OCI-LY7 (cell line): ENCODE measurements around the gene HSD17B2. TPM values are rescaled to one million over a fixed set of nuclear protein-coding genes. Genes with fewer than 3 reads are reported as not detected.
"Not testable (repeated sequence)": the region's sequence is repeated elsewhere in the genome, so short reads cannot be mapped to it uniquely, and the experiment has no call there.

Source experiments
- BruUV-seq: library from RNA; stranded (reverse); fragments of 400-500 nt; replicated peaks from 2 replicates; lab custom pipeline; 2021; lab: Mats Ljungman, UMichigan
- CTCF ChIA-PET: fragments of 300-600 bp; sonication (Branson Sonifier 250); formaldehyde crosslinking; loops from one replicate; lab custom pipeline; 2022; ENCODE audit warnings: antibody characterized with exemption; ENCODE audit not compliant: unreplicated experiment; lab: Charles Lee
- POLR2A ChIA-PET: fragments of 300-600 bp; sonication (Branson Sonifier 250); formaldehyde crosslinking; loops from one replicate; lab custom pipeline; 2022; ENCODE audit warnings: antibody characterized with exemption; lab: Charles Lee
- DNase-seq: peaks from one replicate; pipeline ENCODE4 v3.0.0-alpha.2; 2015; ENCODE audit warnings: low spot score
- H2AFZ ChIP-seq: fragments of 200-600 bp; sonication (generic), shearing (Covaris generic); 2 replicates; pipeline ENCODE4 v1.6.1; 2014; ENCODE audit warnings: mild to moderate bottlenecking, antibody characterized with exemption, low read length, moderate library complexity
- H3K27ac ChIP-seq: fragments of 200-600 bp; sonication (generic); 2 replicates; pipeline ENCODE4 v1.5.1; 2014; ENCODE audit warnings: mixed run types, low read depth, mild to moderate bottlenecking, moderate library complexity, low read length, inconsistent platforms; ENCODE audit not compliant: poor library complexity, severe bottlenecking
- H3K36me3 ChIP-seq: fragments of 200-600 bp; sonication (generic); 2 replicates; pipeline ENCODE4 v1.6.1; 2014; ENCODE audit warnings: mild to moderate bottlenecking, antibody characterized with exemption, low read length, moderate library complexity, mixed read lengths; ENCODE audit not compliant: insufficient read depth
- H3K4me1 ChIP-seq: fragments of 200-600 bp; sonication (generic); 2 replicates; pipeline ENCODE4 v1.5.1; 2014; ENCODE audit warnings: mild to moderate bottlenecking, low read length; ENCODE audit not compliant: insufficient read depth, poor library complexity, severe bottlenecking
- H3K4me2 ChIP-seq: fragments of 200-600 bp; sonication (generic); 2 replicates; pipeline ENCODE4 v1.6.1; 2014; ENCODE audit warnings: mild to moderate bottlenecking, low read length
- H3K4me3 ChIP-seq: fragments of 200-600 bp; sonication (generic); 2 replicates; pipeline ENCODE4 v1.5.1; 2014; ENCODE audit warnings: mild to moderate bottlenecking, low read depth, low read length; ENCODE audit not compliant: poor library complexity, severe bottlenecking
- H3K79me2 ChIP-seq: fragments of 200-600 bp; sonication (generic); 2 replicates; pipeline ENCODE4 v1.6.1; 2016; ENCODE audit warnings: low read depth, mild to moderate bottlenecking, low read length, moderate library complexity, mixed read lengths; ENCODE audit not compliant: insufficient read depth
- H3K9me2 ChIP-seq: fragments of 200-600 bp; sonication (generic); 2 replicates; pipeline ENCODE4 v1.6.1; 2016; ENCODE audit warnings: mild to moderate bottlenecking, low read length, mixed read lengths; ENCODE audit not compliant: insufficient read depth
- H3K9me3 ChIP-seq: fragments of 200-600 bp; sonication (generic); 2 replicates; pipeline ENCODE4 v1.6.1; 2014; ENCODE audit warnings: mild to moderate bottlenecking, mixed run types, low read length, mixed read lengths
- H4K20me1 ChIP-seq: fragments of 200-600 bp; sonication (generic); 2 replicates; pipeline ENCODE4 v1.6.1; 2014; ENCODE audit warnings: mild to moderate bottlenecking, antibody characterized with exemption, low read length, moderate library complexity, mixed read lengths; ENCODE audit not compliant: insufficient read depth
- EZH2phosphoT487 ChIP-seq: fragments of 200-600 bp; sonication (generic); IDR thresholded peaks from 2 replicates; pipeline ENCODE4 v1.6.1; 2018; ENCODE audit warnings: low read depth, borderline replicate concordance, mild to moderate bottlenecking, mixed run types, antibody characterized with exemption, low read length, moderate library complexity, mixed read lengths
- intact Hi-C: fragments of 100-400 bp; cut with micrococcal nuclease; formaldehyde crosslinking; loops from one replicate; pipeline ENCODE4 v1.10.0; 2022; ENCODE audit not compliant: unreplicated experiment
- total RNA-seq, 2 experiments: library from RNA; depleted of rRNA in 1 of 2; stranded (reverse); fragments of >200 nt in 1 of 2; shearing (Covaris generic) in 1 of 2; gene quantifications; 2 replicates each; pipeline ENCODE4 v1.2.3, GENCODE V29; 2014 to 2022
- TF ChIP-seq, protein P1 (sequence below): fragments of 200-600 bp; sonication (generic); conservative IDR thresholded peaks from 2 replicates; pipeline ENCODE4 v1.5.1; 2014; ENCODE audit warnings: mild to moderate bottlenecking, antibody characterized with exemption, low read length, moderate library complexity, mixed read lengths

Gene HSD17B2
- total RNA-seq, 2 experiments from 2014 or later: not detected

- no peaks in the 10 kb centered on the region for H4K20me1 ChIP-seq
- no peak overlapping the region for H3K4me3 ChIP-seq
- H3K4me1 ChIP-seq: no peaks in the 10 kb centered on the region
- H2AFZ ChIP-seq: no peak overlapping the region
- BruUV-seq: no TSS peak
- H3K79me2 ChIP-seq: no peaks in the 10 kb centered on the region
- H3K9me2 ChIP-seq: no peaks in the 10 kb centered on the region
- H3K27ac ChIP-seq: no peak overlapping the region
- intact Hi-C loops: no loop called here
- TF ChIP-seq, protein P1, sequence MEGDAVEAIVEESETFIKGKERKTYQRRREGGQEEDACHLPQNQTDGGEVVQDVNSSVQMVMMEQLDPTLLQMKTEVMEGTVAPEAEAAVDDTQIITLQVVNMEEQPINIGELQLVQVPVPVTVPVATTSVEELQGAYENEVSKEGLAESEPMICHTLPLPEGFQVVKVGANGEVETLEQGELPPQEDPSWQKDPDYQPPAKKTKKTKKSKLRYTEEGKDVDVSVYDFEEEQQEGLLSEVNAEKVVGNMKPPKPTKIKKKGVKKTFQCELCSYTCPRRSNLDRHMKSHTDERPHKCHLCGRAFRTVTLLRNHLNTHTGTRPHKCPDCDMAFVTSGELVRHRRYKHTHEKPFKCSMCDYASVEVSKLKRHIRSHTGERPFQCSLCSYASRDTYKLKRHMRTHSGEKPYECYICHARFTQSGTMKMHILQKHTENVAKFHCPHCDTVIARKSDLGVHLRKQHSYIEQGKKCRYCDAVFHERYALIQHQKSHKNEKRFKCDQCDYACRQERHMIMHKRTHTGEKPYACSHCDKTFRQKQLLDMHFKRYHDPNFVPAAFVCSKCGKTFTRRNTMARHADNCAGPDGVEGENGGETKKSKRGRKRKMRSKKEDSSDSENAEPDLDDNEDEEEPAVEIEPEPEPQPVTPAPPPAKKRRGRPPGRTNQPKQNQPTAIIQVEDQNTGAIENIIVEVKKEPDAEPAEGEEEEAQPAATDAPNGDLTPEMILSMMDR: no peak
- TF ChIP-seq EZH2phosphoT487: no peak
- no peaks in the 10 kb centered on the region for H3K36me3 ChIP-seq
- no peak for DNase-seq
- ChIA-PET CTCF (no interaction called here), POLR2A (no interaction called here)
- H3K4me2 ChIP-seq: no peak overlapping the region
- H3K9me3 ChIP-seq: no peaks in the 10 kb centered on the region
Observed at GRCh38 chr16:82137822-82138167, 102.7 kb downstream of the HSD17B2 start.

DNA sequence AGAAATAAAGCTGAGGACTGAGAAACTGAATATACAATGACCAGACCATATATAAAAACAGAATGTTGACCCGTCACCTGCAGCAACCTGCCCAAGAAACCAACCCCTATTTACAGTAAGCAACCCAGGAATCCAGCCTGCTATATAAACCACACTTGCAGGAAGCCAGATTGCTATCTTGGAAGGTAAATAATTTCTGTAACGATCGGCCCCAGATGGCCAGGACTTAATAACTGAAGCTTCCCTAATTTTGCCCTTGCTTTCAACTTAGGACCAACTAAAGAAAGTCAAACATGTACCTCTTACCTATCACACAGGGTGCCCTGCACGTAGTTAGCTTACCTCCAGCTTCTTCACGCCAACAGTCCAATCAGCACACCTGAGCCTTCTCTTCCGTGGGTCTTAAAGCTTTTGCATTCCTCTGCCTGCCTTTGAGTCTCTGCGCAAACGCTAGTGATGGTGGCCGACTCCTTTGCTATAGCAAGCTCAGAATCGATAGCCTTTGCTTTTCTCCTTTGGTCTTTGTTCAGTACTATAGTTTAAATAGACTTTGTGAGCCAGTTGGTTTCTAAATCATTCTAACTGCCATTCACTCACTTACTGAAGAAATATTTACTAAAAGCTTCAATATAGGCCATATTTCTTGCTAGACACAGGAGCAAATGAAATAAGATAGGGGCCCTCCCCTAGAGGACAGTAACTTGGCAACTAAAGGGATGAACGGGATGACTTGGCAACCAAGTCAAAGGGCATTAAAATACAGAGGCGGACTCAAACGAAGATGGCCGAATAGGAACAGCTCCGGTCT is 103.6 kb downstream of the HSD17B2 start:
- no peak for DNase-seq
- H3K79me2 ChIP-seq: no peaks in the 10 kb centered on the region
- no peak overlapping the region for H2AFZ ChIP-seq
- BruUV-seq: no TSS peak
- TF ChIP-seq, protein P1: no peak
- TF ChIP-seq EZH2phosphoT487: no peak
- H3K9me3 ChIP-seq: no peaks in the 10 kb centered on the region
- H3K36me3 ChIP-seq: no peaks in the 10 kb centered on the region
- CTCF ChIA-PET: no interaction called here
- H3K9me2 ChIP-seq: no peaks in the 10 kb centered on the region
- POLR2A ChIA-PET: interaction anchor here (0.6 kb wide), 1 partner anchor 16 kb away, joined by 10 read pairs; no protein-coding TSS in a partner anchor
- intact Hi-C loops: no loop called here
- H3K4me1 ChIP-seq: no peaks in the 10 kb centered on the region
- no peak overlapping the region for H3K4me3 ChIP-seq
- H3K27ac ChIP-seq: no peak overlapping the region
- H3K4me2 ChIP-seq: no peak overlapping the region
- H4K20me1 ChIP-seq: no peaks in the 10 kb centered on the region

DNA sequence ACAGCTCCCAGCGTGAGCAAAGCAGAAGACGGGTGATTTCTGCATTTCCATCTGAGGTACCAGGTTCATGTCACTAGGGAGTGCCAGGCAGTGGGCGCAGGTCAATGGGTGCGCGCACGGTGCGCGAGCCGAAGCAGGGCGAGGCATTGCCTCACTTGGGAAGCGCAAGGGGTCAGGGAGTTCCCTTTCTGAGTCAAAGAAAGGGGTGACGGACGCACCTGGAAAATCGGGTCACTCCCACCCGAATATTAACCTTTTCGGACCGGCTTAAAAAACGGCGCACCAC is 104.2 kb downstream of the HSD17B2 start:
- H3K36me3 ChIP-seq, intact Hi-C loops, H4K20me1 ChIP-seq, H3K79me2 ChIP-seq, POLR2A ChIA-PET, H3K9me3 ChIP-seq, H3K27ac ChIP-seq, H3K9me2 ChIP-seq, H3K4me1 ChIP-seq, H2AFZ ChIP-seq, CTCF ChIA-PET, H3K4me3 ChIP-seq, H3K4me2 ChIP-seq, DNase-seq, BruUV-seq: not testable (repeated sequence)
